OCI-LY1 (cell line): ENCODE results near the gene AP3S2.

Experiments used
- H2AFZ ChIP-seq: fragments of 200-600 bp; sonication (generic), shearing (Covaris generic); 2 replicates; pipeline ENCODE4 v1.6.0; 2014; ENCODE audit warnings: antibody characterized with exemption, mild to moderate bottlenecking, low read length
- H3F3A ChIP-seq: fragments of 200-600 bp; sonication (generic), shearing (Covaris generic); 2 replicates; pipeline ENCODE4 v1.6.0; 2014; ENCODE audit warnings: mild to moderate bottlenecking, antibody characterized with exemption, low read length, moderate library complexity; ENCODE audit not compliant: insufficient read depth
- H3K27ac ChIP-seq: fragments of 200-600 bp; sonication (generic); 2 replicates; pipeline ENCODE4 v1.5.1; 2014; ENCODE audit warnings: low read length, mixed run types, mild to moderate bottlenecking, low read depth; ENCODE audit not compliant: poor library complexity, severe bottlenecking
- H3K27me3 ChIP-seq: fragments of 200-600 bp; sonication (generic); 2 replicates; pipeline ENCODE4 v1.6.0; 2014; ENCODE audit warnings: antibody characterized with exemption, mild to moderate bottlenecking, low read length, moderate library complexity; ENCODE audit not compliant: insufficient read depth
- H3K36me3 ChIP-seq: fragments of 200-600 bp; sonication (generic); 2 replicates; pipeline ENCODE4 v1.6.1; 2014; ENCODE audit warnings: mild to moderate bottlenecking, antibody characterized with exemption, low read length, moderate library complexity, mixed read lengths; ENCODE audit not compliant: insufficient read depth
- H3K4me1 ChIP-seq: fragments of 200-600 bp; sonication (generic); 2 replicates; pipeline ENCODE4 v1.5.1; 2014; ENCODE audit warnings: mild to moderate bottlenecking, low read length, moderate library complexity; ENCODE audit not compliant: insufficient read depth, severe bottlenecking
- H3K4me2 ChIP-seq: fragments of 200-600 bp; sonication (generic), shearing (Covaris generic); 2 replicates; pipeline ENCODE4 v1.6.1; 2014; ENCODE audit warnings: low read length
- H3K4me3 ChIP-seq: fragments of 200-600 bp; sonication (generic); 2 replicates; pipeline ENCODE4 v1.5.1; 2014; ENCODE audit warnings: low read length, low read depth, mild to moderate bottlenecking, mixed read lengths; ENCODE audit not compliant: poor library complexity, severe bottlenecking
- H3K79me2 ChIP-seq: fragments of 200-600 bp; shearing (Covaris generic); 2 replicates; pipeline ENCODE4 v1.6.1; 2016; ENCODE audit warnings: mixed run types, low read length, mixed read lengths; ENCODE audit not compliant: insufficient read depth
- H3K9ac ChIP-seq: fragments of 200-600 bp; sonication (generic), shearing (Covaris generic); 2 replicates; pipeline ENCODE4 v1.6.1; 2014; ENCODE audit warnings: mild to moderate bottlenecking, low read length, mixed read lengths
- H3K9me2 ChIP-seq: fragments of 200-600 bp; sonication (generic), shearing (Covaris generic); 2 replicates; pipeline ENCODE4 v1.6.1; 2014; ENCODE audit warnings: low read depth, mild to moderate bottlenecking, low read length, mixed read lengths
- H3K9me3 ChIP-seq: fragments of 200-600 bp; shearing (Covaris generic); 2 replicates; pipeline ENCODE4 v1.6.1; 2014; ENCODE audit warnings: low read length, mixed read lengths
- H4K20me1 ChIP-seq: fragments of 200-600 bp; sonication (generic), shearing (Covaris generic); 2 replicates; pipeline ENCODE4 v1.6.0; 2016; ENCODE audit warnings: mild to moderate bottlenecking, low read length; ENCODE audit not compliant: insufficient read depth
- EZH2 ChIP-seq: fragments of 200-600 bp; sonication (generic), shearing (Covaris generic); IDR thresholded peaks from 2 replicates; pipeline ENCODE4 v1.8.0; 2017; ENCODE audit warnings: borderline replicate concordance, mixed run types, mild to moderate bottlenecking, antibody characterized with exemption, low read length, moderate library complexity, mixed read lengths
- TF ChIP-seq, protein P1 (sequence below): fragments of 200-600 bp; sonication (generic), shearing (Covaris generic); IDR thresholded peaks from 2 replicates; pipeline ENCODE4 v1.5.1; 2017; ENCODE audit warnings: mild to moderate bottlenecking, antibody characterized with exemption, low read length, moderate library complexity, mixed read lengths

Gene AP3S2

DNA sequence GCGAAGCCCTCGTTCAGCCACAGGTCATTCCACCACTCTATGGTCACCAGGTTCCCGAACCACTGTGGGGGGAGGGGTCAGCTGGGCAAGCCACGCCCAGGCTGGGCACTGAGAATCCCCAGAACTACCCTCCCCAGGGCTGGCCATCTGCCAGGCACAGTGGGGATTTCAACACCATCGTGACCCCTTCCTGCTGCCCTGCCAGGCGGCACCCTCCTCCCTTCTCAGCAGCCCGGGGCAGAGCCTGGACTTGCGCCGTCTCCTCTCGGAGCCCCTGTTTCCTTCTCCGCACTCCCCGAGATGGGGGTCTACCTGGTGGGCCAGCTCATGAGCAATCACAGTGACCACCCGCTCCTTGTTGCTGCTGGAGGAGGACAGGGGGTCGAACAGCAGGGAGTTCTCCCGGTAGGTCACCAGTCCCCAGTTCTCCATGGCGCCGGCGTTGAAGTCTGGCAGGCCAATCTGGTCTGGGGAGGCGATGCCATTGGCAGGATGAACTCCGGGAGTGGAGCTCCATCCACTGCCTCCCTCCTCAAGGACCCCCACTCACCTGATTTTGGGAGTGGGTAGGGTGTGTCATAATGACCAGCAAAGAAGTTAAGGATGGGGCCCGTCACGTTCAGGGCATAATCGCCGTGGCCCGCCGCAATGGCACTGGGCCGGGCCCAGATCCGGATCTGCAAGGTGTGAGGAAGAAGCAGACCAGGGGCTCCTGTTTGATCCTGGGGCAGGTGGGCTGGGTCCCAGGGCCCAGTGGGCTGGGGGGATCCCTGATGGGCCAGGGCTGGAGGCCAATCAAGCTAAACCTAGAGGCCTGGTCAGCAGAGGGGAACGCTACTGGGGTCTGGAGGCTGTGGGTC lies 89.6 kb downstream of the AP3S2 start:
- TF ChIP-seq, protein P1, sequence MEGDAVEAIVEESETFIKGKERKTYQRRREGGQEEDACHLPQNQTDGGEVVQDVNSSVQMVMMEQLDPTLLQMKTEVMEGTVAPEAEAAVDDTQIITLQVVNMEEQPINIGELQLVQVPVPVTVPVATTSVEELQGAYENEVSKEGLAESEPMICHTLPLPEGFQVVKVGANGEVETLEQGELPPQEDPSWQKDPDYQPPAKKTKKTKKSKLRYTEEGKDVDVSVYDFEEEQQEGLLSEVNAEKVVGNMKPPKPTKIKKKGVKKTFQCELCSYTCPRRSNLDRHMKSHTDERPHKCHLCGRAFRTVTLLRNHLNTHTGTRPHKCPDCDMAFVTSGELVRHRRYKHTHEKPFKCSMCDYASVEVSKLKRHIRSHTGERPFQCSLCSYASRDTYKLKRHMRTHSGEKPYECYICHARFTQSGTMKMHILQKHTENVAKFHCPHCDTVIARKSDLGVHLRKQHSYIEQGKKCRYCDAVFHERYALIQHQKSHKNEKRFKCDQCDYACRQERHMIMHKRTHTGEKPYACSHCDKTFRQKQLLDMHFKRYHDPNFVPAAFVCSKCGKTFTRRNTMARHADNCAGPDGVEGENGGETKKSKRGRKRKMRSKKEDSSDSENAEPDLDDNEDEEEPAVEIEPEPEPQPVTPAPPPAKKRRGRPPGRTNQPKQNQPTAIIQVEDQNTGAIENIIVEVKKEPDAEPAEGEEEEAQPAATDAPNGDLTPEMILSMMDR, result no peak
- no peak for TF ChIP-seq EZH2
- H3K4me1 ChIP-seq, result no peaks in the 10 kb centered on the region
- H3K9ac ChIP-seq, result no peak overlapping the region
- no peak overlapping the region for H2AFZ ChIP-seq
- no peak overlapping the region for H3K4me2 ChIP-seq
- H3F3A ChIP-seq, result no peaks in the 10 kb centered on the region
- no peaks in the 10 kb centered on the region for H3K9me3 ChIP-seq
- no peak overlapping the region for H3K4me3 ChIP-seq
- H3K9me2 ChIP-seq, result no peaks in the 10 kb centered on the region
- H3K27me3 ChIP-seq, result no peaks in the 10 kb centered on the region
- H3K27ac ChIP-seq, result no peak overlapping the region
- H4K20me1 ChIP-seq, result no peaks in the 10 kb centered on the region
- no peaks in the 10 kb centered on the region for H3K36me3 ChIP-seq
- H3K79me2 ChIP-seq, result no peaks in the 10 kb centered on the region

DNA sequence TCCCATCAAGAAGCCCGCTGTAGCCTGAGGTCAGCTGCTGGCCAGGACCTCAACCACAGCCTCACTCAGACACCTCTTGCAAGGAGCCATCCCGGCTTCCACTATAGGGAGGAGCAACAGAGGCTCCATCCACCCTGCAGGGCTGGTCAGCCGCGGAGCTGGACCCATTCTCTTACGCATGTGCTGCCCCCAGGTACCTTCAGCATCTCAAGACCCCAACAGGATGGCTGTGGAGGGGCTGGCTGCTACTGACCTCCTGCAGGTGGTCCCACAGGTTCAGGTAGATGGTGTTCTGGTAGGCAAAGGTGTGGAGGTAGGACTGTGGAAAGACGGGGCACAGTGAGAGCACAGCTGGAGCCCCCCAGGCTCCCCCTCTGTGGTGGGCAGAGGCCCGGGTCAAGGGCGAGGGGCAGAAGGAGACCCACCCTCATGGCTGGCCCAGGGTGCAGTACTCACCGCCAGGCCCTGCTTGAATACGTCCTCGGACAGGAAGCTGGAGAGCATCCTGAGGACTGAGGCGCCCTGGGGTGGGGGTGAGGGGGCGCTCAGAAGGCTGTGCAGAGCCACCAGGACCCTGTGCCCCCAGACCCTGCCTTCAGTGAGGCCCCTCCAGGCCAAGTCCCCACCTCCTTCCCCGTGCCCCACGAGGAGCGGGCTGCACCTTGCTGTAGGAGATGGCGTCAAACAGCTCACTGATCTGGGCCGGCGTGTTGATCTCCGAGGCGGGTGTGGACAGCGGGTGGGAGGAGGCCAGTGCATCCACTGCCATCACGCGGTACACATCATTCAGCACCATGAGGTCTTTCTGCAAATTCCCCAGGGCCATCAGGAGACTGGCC lies 90.6 kb downstream of the AP3S2 start:
- Histone ChIP-seq H4K20me1 (no peaks in the 10 kb centered on the region), H3K9me2 (no peaks in the 10 kb centered on the region), H3K4me1 (no peaks in the 10 kb centered on the region), H3K9me3 (no peaks in the 10 kb centered on the region), H3K27me3 (no peaks in the 10 kb centered on the region), H3K79me2 (no peaks in the 10 kb centered on the region), H3K4me3 (no peak overlapping the region), H3K4me2 (no peak overlapping the region), H3K9ac (no peak overlapping the region), H3K36me3 (no peaks in the 10 kb centered on the region), H2AFZ (no peak overlapping the region), H3F3A (no peaks in the 10 kb centered on the region), H3K27ac (no peak overlapping the region)
- TF ChIP-seq, protein P1, result no peak
- no peak for TF ChIP-seq EZH2

DNA sequence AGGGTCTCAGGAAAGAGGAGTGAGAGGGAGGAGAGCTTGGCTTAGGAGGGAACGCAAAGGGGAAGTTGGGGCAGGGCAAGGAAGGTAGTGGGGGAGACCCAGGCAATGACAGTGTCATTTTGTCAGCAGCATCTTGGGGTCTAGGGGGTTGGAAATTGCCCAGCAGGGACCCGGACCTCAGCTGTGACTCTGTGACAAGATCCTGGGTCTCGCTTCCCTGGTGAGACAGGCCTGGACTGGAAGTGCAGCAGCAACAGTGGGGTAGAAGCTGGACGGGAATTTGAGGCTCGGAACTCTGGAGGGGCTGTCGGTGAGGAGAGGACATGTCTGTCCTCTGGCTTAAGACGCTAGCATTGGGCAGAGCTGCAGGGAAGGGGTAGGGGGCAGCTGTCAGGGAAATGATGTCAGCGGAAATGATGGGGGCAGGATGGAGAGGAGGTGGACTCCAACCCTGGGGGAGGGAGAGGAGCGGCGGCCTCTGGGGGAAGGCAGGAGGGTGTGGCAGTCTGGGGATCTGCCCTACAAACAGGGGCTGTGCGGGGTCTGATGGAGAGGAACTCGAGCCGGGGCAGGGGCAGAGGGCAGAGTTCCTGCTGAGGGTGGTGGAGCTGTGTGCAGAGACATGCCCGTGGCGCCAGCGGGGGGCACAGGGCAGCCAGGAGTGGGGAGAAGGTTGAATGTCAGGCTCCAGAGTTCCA lies 91.4 kb downstream of the AP3S2 start:
- no peaks in the 10 kb centered on the region for H3K79me2 ChIP-seq
- no peak overlapping the region for H3K27ac ChIP-seq
- no peaks in the 10 kb centered on the region for H4K20me1 ChIP-seq
- H3K9me2 ChIP-seq, result no peaks in the 10 kb centered on the region
- H3K27me3 ChIP-seq, result peaks cover 5% of the 10 kb centered on the region; the same call in 1 of the 2 replicates
- no peaks in the 10 kb centered on the region for H3K36me3 ChIP-seq
- no peak overlapping the region for H3K4me3 ChIP-seq
- H3K9ac ChIP-seq, result no peak overlapping the region
- no peak overlapping the region for H2AFZ ChIP-seq
- H3F3A ChIP-seq, result no peaks in the 10 kb centered on the region
- no peaks in the 10 kb centered on the region for H3K4me1 ChIP-seq
- TF ChIP-seq, protein P1, result no peak
- TF ChIP-seq EZH2, result no peak
- no peak overlapping the region for H3K4me2 ChIP-seq
- no peaks in the 10 kb centered on the region for H3K9me3 ChIP-seq
